NK-92 treated with Interleukin-12 subunit alpha and Interleukin-12 subunit beta, amount 100 ng/mL, for 24 hours (cell line): ENCODE measurements around the gene TSPAN15.

ENCODE experiments used
- DNase-seq: peaks from one replicate; lab custom pipeline; 2025; lab: John Stamatoyannopoulos, UW

The TSPAN15 gene

DNA sequence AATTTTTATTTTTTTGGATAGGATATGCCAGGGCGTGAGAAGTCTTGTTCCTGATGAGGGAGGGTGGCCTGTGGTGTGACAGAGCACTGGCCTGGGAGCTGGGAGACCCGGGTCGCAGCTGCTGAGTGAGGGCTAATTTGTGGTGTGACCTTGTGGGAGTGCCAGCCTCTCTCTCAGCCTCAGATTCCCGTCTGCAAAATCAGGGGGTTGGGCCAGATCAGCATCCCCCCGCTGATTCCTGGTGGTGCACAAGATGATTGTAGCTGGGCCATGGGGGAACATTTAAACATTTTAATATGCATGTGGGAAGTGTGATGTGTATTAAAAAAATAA lies 14.9 kb downstream of the TSPAN15 start:
- DNase-seq: no peak

- no peak for DNase-seq
Observed at GRCh38 chr10:69466689-69467088, 15.4 kb downstream of the TSPAN15 start.

DNA sequence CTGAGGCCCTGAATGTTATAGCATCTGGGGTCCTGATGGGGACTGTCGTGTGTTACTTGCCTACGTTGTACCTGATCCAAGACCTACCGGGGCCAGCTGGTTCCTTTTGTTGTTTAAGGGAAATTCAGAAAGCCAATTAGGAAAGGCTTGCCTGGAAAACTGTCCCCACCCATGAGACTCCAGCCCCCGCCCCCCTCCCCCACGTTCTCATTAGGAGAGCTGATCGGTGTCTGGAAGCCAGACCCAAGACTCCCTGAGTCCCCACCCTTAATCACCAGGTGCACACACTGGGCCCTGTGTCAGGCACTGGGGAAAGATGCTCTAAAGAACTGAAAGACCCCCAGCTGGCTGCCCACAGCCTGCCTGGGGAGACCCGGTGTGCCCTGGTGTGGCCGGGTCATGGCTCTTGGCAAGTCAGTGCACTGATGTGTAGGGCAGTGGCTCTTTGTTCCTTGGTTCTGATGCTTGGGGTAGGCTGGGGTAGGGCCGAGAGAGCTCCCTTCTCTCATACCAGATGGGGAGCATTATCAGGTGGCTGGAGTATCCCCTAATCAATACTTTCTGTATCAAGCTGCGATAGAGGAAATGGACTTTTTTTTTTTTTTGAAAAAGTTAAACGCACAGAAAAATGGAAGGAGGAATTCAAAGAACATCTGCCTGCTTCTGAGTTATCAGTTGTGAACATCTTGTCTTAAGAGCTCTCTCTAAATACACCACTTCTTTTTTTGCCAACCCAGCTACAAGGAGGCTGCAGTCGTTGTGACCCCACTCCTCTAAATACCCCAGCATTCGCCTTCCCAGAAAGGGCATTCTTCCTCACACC lies 16.9 kb downstream of the TSPAN15 start:
- no peak for DNase-seq

DNA sequence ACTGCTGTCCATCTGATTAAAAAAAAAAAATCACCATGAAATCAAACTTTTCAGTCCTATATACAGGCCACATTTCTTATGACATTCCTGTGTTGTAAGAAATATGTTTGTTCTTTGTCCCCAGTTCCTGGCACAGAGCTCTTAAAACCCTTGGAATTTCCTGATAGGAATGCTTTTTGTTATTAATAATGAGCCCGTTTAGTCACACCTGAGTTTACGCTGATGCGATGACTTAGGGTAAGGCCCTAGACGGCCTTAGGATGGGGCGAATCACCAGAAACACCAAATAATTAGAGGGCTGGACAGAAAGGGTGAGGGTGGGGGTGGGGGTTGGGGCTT lies 17.5 kb downstream of the TSPAN15 start:
- no peak for DNase-seq

GRCh38 chr10:69469976-69470375 lies 18.7 kb downstream of the TSPAN15 start:
- no peak for DNase-seq

DNA sequence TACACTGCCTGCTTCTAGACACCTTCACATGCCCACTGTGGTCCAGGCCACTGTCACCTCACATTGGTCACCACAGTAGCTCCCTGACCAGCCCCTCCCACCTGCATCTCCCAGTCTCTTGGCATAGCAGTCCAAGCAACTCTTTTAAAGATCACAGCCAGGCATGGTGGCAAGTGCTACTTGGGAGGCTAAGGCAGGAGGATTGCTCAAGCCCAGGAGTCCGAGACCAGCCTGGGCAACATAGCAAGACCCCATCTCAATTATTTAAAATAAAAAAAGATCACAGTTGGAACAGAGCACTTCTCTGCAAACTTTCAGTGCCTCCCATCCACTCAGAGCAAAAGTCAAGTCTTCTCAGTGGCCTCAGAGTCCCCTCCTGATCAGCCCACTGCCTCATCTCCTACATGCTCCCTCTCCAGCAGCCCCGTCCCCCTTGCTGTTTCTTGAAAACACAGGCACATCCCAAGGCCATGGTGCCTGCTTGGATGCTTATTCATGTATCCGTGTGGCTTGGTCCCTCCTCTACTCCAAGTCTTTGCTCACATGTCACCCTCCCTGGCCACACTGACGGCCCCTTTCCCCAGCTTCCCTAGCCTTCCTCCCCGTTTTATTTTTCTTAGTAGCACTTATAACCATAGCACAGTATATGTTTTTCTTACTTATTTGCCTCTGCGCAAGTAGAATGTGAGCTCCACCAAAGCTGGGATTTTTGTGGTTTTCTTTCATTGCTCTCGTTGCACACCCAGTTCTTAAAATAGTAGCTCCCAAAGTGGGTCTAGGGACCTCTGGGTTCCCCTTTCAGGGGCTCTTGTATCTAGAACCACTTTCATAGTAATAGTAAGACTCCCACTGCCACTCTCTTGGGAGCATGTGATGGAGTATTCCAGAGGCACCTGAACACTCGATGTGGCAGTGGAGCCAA lies 19.5 kb downstream of the TSPAN15 start:
- no peak for DNase-seq

- no peak for DNase-seq
Observed at GRCh38 chr10:69472142-69472541, 20.9 kb downstream of the TSPAN15 start.

DNA sequence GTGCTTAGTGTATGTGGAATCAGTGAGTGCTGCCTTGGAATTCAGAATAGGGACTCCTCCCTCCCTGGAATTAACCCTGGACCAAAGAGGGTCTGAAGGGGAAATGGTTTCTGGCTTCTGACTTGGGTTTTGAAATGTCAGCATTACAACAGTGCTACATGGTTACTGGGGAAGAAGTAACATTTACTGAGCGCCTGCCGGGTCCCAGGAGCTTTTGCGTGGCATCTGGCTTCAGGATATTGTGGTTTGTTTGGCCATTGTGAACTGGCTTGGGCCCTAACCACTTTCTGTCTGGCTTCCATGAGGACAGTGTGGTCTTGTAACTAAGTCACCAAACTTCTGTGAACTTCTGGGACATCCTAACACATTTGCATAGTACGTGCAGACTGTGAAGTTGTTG lies 21.3 kb downstream of the TSPAN15 start:
- no peak for DNase-seq

- DNase-seq: no peak
Observed at GRCh38 chr10:69473304-69473990, 22.2 kb downstream of the TSPAN15 start.

GRCh38 chr10:69474742-69475432 lies 23.6 kb downstream of the TSPAN15 start:
- DNase-seq: no peak

- no peak for DNase-seq
Observed at GRCh38 chr10:69475433-69475830, 24.2 kb downstream of the TSPAN15 start.

- no peak for DNase-seq
Observed at GRCh38 chr10:69477968-69478597, 26.8 kb downstream of the TSPAN15 start.

GRCh38 chr10:69479240-69480067 lies 28.2 kb downstream of the TSPAN15 start:
- DNase-seq: no peak

DNA sequence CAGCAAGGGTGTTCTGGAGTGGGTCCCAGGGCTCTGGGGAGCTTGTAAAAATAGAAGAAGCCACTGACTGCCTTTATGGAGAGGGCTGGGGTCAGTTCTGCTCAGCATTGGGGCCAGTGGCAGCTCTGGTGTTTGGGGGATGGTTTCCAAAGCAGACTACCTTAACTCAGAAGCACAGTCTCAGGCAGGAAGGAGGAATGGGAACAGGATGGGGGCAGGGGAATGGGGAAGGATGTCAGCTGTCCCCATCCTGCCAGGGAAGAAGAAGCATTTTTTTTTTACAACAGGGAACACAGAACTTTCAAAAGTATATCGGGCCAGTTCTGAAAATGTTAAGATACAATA lies 28.8 kb downstream of the TSPAN15 start:
- no peak for DNase-seq

GRCh38 chr10:69481305-69481704 lies 30.0 kb downstream of the TSPAN15 start:
- DNase-seq: no peak

GRCh38 chr10:69481811-69482524 lies 30.7 kb downstream of the TSPAN15 start:
- no peak for DNase-seq

DNA sequence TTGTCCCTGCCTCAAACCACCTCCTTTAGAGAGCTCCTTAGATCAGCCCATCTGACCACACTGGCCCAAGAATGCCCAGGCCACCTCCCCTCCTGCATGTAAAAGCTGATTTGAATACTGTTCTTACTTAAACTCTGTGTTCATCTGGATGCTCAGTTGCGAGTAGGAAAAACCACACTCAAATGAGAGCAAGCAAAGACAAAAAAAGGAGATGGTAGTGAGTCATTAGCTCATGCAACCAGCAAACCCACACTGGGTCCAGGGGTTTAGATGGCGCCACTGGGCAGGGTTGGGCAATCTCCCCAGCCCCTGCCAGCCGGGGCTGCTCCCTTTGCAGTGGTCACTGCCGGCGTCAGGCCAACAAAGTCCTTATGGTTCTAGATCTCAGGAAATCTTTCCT lies 32.7 kb downstream of the TSPAN15 start:
- DNase-seq: no peak

GRCh38 chr10:69484736-69485135 lies 33.5 kb downstream of the TSPAN15 start:
- no peak for DNase-seq

DNA sequence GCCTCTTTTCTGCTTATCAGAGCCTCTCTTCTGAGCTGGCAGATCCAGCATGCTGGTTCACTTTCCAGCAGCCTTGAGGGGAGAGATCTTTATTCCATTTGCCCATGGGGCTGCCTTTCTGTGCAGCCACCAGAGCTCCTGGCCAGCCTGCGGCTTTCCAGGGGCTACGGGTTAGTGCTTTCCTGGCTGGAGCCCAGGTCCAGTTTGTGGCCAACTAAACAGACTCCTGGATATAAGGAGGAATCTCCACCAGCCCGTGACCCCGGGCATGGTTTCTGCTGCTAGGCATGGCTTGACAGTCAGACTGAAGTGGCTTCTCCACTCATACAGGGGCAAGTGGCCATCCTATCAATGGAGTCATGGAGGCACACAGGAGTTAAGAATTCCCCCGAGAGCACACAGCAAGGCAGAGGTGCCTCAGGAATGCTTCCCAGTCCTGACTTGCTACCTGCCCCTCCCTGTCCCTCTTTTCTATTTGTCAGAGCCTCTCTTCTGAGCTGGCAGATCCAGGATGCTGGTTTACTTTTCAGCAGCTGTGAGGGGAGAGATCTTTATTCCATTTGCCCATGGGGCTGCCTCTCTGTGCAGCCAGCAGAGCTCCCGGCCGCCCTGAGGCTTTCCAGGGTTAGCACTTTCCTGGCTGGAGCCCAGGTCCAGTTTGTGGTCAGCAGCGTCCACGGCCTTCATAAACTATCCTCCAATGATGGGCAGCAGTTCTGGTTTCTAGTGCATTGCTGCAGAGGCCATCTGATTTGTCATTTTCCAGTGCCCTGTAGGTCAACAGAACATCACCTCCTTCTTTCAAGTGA lies 35.9 kb downstream of the TSPAN15 start:
- DNase-seq: no peak
